GM18526 (cell line): ENCODE data around the gene GPATCH8.

ENCODE experiments used
- POLR2A ChIP-seq: IDR thresholded peaks from 3 replicates; pipeline ENCODE4 v1.6.1; 2011; ENCODE audit not compliant: insufficient read length; ENCODE audit errors: extremely low read depth

The GPATCH8 gene

GRCh38 chr17:44489581-44489980, 13.6 kb downstream of the GPATCH8 start:
- TF ChIP-seq POLR2A: no peak

- no peak for TF ChIP-seq POLR2A
Measured at GRCh38 chr17:44487170-44487569, 16.0 kb downstream of the GPATCH8 start.

GRCh38 chr17:44473367-44473766, 29.8 kb downstream of the GPATCH8 start:
- TF ChIP-seq POLR2A: no peak

GRCh38 chr17:44469676-44470075, 33.5 kb downstream of the GPATCH8 start:
- TF ChIP-seq POLR2A: no peak

- TF ChIP-seq POLR2A: no peak
Measured at GRCh38 chr17:44467108-44467507, 36.1 kb downstream of the GPATCH8 start.

GRCh38 chr17:44466339-44466738, 36.9 kb downstream of the GPATCH8 start:
- TF ChIP-seq POLR2A: no peak

- no peak for TF ChIP-seq POLR2A
Measured at GRCh38 chr17:44465897-44466296, 37.3 kb downstream of the GPATCH8 start.

- TF ChIP-seq POLR2A: no peak
Measured at GRCh38 chr17:44465276-44465675, 37.9 kb downstream of the GPATCH8 start.

GRCh38 chr17:44464037-44464436, 39.2 kb downstream of the GPATCH8 start:
- TF ChIP-seq POLR2A: no peak

- no peak for TF ChIP-seq POLR2A
Measured at GRCh38 chr17:44451832-44452231, 51.4 kb downstream of the GPATCH8 start.

GRCh38 chr17:44451016-44451627, 52.1 kb downstream of the GPATCH8 start:
- TF ChIP-seq POLR2A: no peak

GRCh38 chr17:44448412-44448811, 54.8 kb downstream of the GPATCH8 start:
- no peak for TF ChIP-seq POLR2A

GRCh38 chr17:44444735-44445105, 58.5 kb downstream of the GPATCH8 start:
- TF ChIP-seq POLR2A: no peak

GRCh38 chr17:44442806-44443205, 60.4 kb downstream of the GPATCH8 start:
- no peak for TF ChIP-seq POLR2A

GRCh38 chr17:44439168-44439567, 64.0 kb downstream of the GPATCH8 start:
- no peak for TF ChIP-seq POLR2A

GRCh38 chr17:44438636-44439035, 64.6 kb downstream of the GPATCH8 start:
- TF ChIP-seq POLR2A: no peak

GRCh38 chr17:44436336-44436735, 66.9 kb downstream of the GPATCH8 start:
- TF ChIP-seq POLR2A: no peak

GRCh38 chr17:44432254-44433157, 70.7 kb downstream of the GPATCH8 start:
- no peak for TF ChIP-seq POLR2A
